Mucosa of descending colon (tissue), 3 donors: Measurements from ENCODE around the gene ACOXL. TPM values are rescaled to one million over a fixed set of nuclear protein-coding genes. Genes with fewer than 3 reads are reported as not detected.
A peak's percentile ranks its signal among the peaks of the same experiment; 100 is the strongest.

ENCODE experiments used
- ATAC-seq: fragments of 200-7000 bp; cut with Tn5 transposase; one replicate; pipeline ENCODE4 v1.9.1; 2020; ENCODE audit warnings: mild to moderate bottlenecking, moderate library complexity
- DNase-seq, 3 donors: peaks; one replicate each; pipeline ENCODE4 v3.0.0-alpha.2; 2020
- H3K36me3 ChIP-seq: fragments of 200-600 bp; one replicate; pipeline ENCODE4 v1.8.0; 2021; ENCODE audit warnings: low read depth, mild to moderate bottlenecking
- H3K4me1 ChIP-seq: fragments of 200-600 bp; one replicate; pipeline ENCODE4 v1.8.0; 2021; ENCODE audit warnings: low read depth, mild to moderate bottlenecking
- H3K4me3 ChIP-seq: fragments of 200-600 bp; one replicate; pipeline ENCODE4 v1.8.0; 2021; ENCODE audit warnings: mild to moderate bottlenecking
- H3K9me3 ChIP-seq: fragments of 200-600 bp; one replicate; pipeline ENCODE4 v1.8.0; 2021; ENCODE audit warnings: mild to moderate bottlenecking
- CTCF ChIP-seq: fragments of 200-600 bp; IDR thresholded peaks from one replicate; pipeline ENCODE4 v1.8.0; 2022; ENCODE audit warnings: antibody characterized with exemption, mild to moderate bottlenecking
- intact Hi-C, 2 donors: fragments of 100-400 bp; cut with DNase I in 1 of 2; cut with micrococcal nuclease in 1 of 2; formaldehyde crosslinking; loops; one replicate each; pipeline versions ENCODE4 v1.11.0 to v1.11.1; 2022; cut with DNase I, micrococcal nuclease
- total RNA-seq, 3 donors: library from RNA; stranded (reverse); fragmentation: NEBNext Ultra II Directional in 2 of 3; extraction: Animal tissue kit (Norgen Biotek cat#: 25700) in 2 of 3; gene quantifications; one replicate each; pipeline versions ENCODE4 v1.2.1 to v1.2.4, GENCODE V29; 2021 to 2023
- donor health status: DM: no; HTN: no; CAD: no; lungs with moderate emphysema.
- donor health status: DM: no; HTN: no; CAD: no.
- donor health status: DM: no; HTN: yes; CAD: no.

Gene ACOXL
- total RNA-seq, 3 donors from 2014 or later = 0.51 to 1.2 (median 0.87) TPM

- no peak for TF ChIP-seq CTCF
- DNase-seq = no peak
- Histone ChIP-seq H3K36me3 (no peaks in the 10 kb centered on the region), H3K4me1 (no peaks in the 10 kb centered on the region), H3K4me3 (no peak overlapping the region), H3K9me3 (no peaks in the 10 kb centered on the region)
- intact Hi-C loops = no loop called here
- no peak for ATAC-seq
Observed at GRCh38 chr2:110864176-110864575, 131.8 kb downstream of the ACOXL start.

GRCh38 chr2:110864731-110865130 lies 132.4 kb downstream of the ACOXL start:
- intact Hi-C loops = no loop called here
- ATAC-seq = no peak

GRCh38 chr2:110865188-110865587 lies 132.8 kb downstream of the ACOXL start:
- H3K4me1 ChIP-seq = no peaks in the 10 kb centered on the region
- H3K9me3 ChIP-seq = no peaks in the 10 kb centered on the region
- intact Hi-C loops = no loop called here
- no peaks in the 10 kb centered on the region for H3K36me3 ChIP-seq
- no peak for DNase-seq
- peak; percentile 71 for ATAC-seq
- no peak overlapping the region for H3K4me3 ChIP-seq
- TF ChIP-seq CTCF = no peak

More at GRCh38 chr2:110864731-110865130, 132.4 kb downstream of the ACOXL start:
- Histone ChIP-seq H3K4me1 (no peaks in the 10 kb centered on the region), H3K4me3 (no peak overlapping the region), H3K36me3 (no peaks in the 10 kb centered on the region), H3K9me3 (no peaks in the 10 kb centered on the region)
- TF ChIP-seq CTCF = no peak
- no peak for DNase-seq

GRCh38 chr2:110866045-110866444 lies 133.7 kb downstream of the ACOXL start:
- intact Hi-C loops = no loop called here

GRCh38 chr2:110866466-110866865 lies 134.1 kb downstream of the ACOXL start:
- no peaks in the 10 kb centered on the region for H3K4me1 ChIP-seq
- H3K4me3 ChIP-seq = no peak overlapping the region
- no peak for TF ChIP-seq CTCF
- intact Hi-C loops = no loop called here
- no peaks in the 10 kb centered on the region for H3K9me3 ChIP-seq
- ATAC-seq (no peak), DNase-seq (no peak)
- no peaks in the 10 kb centered on the region for H3K36me3 ChIP-seq

More at GRCh38 chr2:110866045-110866444, 133.7 kb downstream of the ACOXL start:
- no peaks in the 10 kb centered on the region for H3K9me3 ChIP-seq
- ATAC-seq (no peak), DNase-seq (no peak)
- no peak for TF ChIP-seq CTCF
- H3K36me3 ChIP-seq = no peaks in the 10 kb centered on the region
- no peaks in the 10 kb centered on the region for H3K4me1 ChIP-seq
- H3K4me3 ChIP-seq = no peak overlapping the region

GRCh38 chr2:110867078-110867477 lies 134.7 kb downstream of the ACOXL start:
- ATAC-seq = no peak
- Histone ChIP-seq H3K9me3 (no peaks in the 10 kb centered on the region), H3K4me1 (no peaks in the 10 kb centered on the region), H3K36me3 (no peaks in the 10 kb centered on the region), H3K4me3 (no peak overlapping the region)
- no peak for TF ChIP-seq CTCF
- intact Hi-C loops = no loop called here
- DNase-seq = no peak
